Transverse colon (tissue), 3 donors: Measurements from ENCODE around the gene ARL6IP1.

ENCODE experiments used
- CTCF ChIP-seq, 5 experiments: fragments of 200-600 bp in 3 of 5; fragments of 450-650 bp in 2 of 5; sonication (generic) in 3 of 5; IDR thresholded peaks; 1 replicate in 2 of 5; 2 replicates in 3 of 5; pipeline ENCODE4 v1.5.1; 2016 to 2017; ENCODE audit warnings: antibody characterized with exemption in 5 of 5, inconsistent platforms in 3 of 5, mild to moderate bottlenecking in 2 of 5, moderate library complexity in 1 of 5
- POLR2A ChIP-seq: fragments of 450-650 bp; IDR thresholded peaks from one replicate; pipeline ENCODE4 v1.6.1; 2016; ENCODE audit warnings: antibody characterized with exemption, mild to moderate bottlenecking, moderate library complexity

DNA sequence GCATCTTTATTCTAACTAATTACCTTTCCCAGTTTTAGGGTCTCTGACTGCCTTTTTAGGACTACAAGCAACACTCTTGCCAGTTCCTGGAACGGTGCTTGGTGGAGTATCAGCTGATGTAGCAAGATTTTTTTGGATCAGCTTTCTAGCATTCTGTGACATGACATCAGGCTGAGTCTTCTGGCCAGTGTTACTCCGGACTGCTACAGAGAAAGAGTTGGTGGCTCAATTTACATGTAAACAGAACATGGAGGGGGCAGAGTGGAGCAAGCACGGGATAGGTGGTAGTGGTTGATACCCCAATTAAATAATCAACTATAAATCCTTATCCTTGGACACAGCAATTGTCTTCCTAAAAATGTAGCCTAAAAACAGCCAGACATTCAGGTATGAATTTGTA, 10.6 kb upstream of the ARL6IP1 start:
- TF ChIP-seq POLR2A (no peak), CTCF (IDR thresholded peaks at IDR 0.05) (no peak)
